ENCODE measurements around the gene PMM2. TPM values are rescaled to one million over a fixed set of nuclear protein-coding genes. Genes with fewer than 3 reads are reported as not detected.
A peak's percentile ranks its signal among the peaks of the same experiment; 100 is the strongest.

The PMM2 gene
- total and polyA plus RNA-seq, 2 experiments from 2014 or later, result 28.4 to 31.3 TPM

DNA sequence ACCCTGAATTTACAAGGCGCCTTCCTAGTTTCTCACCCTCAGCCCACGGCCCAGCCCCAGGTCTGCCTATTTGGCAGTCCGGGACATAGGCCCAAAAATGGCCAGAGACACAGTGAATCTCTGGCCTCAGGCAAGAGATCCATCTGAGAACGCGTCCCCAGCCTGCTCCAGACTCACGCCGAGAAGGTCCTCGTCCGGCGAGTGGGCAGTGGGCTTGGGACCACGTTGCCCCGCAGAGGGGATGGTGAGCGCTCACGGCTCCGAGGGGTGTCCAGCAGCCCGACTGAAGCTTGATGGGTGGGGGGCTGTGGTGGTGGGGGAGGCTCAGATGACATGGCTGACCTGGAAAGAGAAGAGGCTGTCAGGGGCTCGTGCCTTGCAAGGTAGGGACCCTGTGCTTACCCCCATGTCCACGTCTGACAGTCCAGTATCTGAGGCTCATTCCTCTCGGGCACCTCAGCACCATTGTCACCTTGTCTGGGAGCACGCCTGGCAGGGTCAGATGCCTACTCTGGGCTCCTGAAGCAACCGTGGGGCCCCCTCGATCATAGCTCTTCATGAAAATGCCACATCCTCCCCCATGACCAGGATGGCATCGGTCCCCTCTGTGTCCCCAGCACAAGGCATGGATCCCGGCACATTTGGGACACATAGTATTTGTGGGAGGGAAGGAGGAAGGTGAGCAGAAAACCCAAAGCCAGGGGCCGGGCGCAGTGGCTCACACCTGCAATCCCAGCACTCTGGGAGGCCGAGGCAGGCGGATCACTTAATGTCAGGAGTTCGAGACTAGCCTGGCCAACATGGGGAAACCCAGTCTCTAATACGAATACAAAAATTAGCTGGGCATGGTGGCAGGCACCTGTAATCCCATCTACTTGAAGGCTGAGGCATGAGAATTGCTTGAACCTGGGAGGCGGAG is 61.6 kb downstream of the PMM2 start:
- DNase-seq (ENCODE audit: low spot score), result no peak
- H3K9me3 ChIP-seq (ENCODE audit: low read depth), result no peaks in the 10 kb centered on the region
- peak overlapping the region; percentile 57 for H3K27ac ChIP-seq
- H3K9me2 ChIP-seq (replicated peaks; ENCODE audit: insufficient read depth), result no peaks in the 10 kb centered on the region
- no peak for TF ChIP-seq EZH2phosphoT487 (IDR thresholded peaks at IDR 0.05; ENCODE audit: low read depth, severe bottlenecking, unreplicated experiment)
- TF ChIP-seq EZH2 (IDR thresholded peaks at IDR 0.05; ENCODE audit: borderline replicate concordance), result no peak
- TF ChIP-seq, protein P1, sequence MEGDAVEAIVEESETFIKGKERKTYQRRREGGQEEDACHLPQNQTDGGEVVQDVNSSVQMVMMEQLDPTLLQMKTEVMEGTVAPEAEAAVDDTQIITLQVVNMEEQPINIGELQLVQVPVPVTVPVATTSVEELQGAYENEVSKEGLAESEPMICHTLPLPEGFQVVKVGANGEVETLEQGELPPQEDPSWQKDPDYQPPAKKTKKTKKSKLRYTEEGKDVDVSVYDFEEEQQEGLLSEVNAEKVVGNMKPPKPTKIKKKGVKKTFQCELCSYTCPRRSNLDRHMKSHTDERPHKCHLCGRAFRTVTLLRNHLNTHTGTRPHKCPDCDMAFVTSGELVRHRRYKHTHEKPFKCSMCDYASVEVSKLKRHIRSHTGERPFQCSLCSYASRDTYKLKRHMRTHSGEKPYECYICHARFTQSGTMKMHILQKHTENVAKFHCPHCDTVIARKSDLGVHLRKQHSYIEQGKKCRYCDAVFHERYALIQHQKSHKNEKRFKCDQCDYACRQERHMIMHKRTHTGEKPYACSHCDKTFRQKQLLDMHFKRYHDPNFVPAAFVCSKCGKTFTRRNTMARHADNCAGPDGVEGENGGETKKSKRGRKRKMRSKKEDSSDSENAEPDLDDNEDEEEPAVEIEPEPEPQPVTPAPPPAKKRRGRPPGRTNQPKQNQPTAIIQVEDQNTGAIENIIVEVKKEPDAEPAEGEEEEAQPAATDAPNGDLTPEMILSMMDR (IDR thresholded peaks at IDR 0.05; ENCODE audit: poor library complexity), result no peak
- H3K4me2 ChIP-seq, result peak overlapping the region; percentile 57
- no peaks in the 10 kb centered on the region for H3K27me3 ChIP-seq
- no peak overlapping the region for H2AFZ ChIP-seq
- no peaks in the 10 kb centered on the region for H3K36me3 ChIP-seq (replicated peaks; ENCODE audit: insufficient read depth, low read depth)
- H4K20me1 ChIP-seq (ENCODE audit: insufficient read depth, poor library complexity, severe bottlenecking), result peaks cover 30% of the 10 kb centered on the region
- peaks cover 44% of the 10 kb centered on the region for H3K4me1 ChIP-seq (ENCODE audit: insufficient read depth)
- no peak overlapping the region for H3K4me3 ChIP-seq
- WGBS (ENCODE audit: low lambda C conversion rate, missing lambda C conversion rate), result 93% methylated on average over 31 of the region's 31 CpGs
- H3K79me2 ChIP-seq, result peaks cover 58% of the 10 kb centered on the region

DNA sequence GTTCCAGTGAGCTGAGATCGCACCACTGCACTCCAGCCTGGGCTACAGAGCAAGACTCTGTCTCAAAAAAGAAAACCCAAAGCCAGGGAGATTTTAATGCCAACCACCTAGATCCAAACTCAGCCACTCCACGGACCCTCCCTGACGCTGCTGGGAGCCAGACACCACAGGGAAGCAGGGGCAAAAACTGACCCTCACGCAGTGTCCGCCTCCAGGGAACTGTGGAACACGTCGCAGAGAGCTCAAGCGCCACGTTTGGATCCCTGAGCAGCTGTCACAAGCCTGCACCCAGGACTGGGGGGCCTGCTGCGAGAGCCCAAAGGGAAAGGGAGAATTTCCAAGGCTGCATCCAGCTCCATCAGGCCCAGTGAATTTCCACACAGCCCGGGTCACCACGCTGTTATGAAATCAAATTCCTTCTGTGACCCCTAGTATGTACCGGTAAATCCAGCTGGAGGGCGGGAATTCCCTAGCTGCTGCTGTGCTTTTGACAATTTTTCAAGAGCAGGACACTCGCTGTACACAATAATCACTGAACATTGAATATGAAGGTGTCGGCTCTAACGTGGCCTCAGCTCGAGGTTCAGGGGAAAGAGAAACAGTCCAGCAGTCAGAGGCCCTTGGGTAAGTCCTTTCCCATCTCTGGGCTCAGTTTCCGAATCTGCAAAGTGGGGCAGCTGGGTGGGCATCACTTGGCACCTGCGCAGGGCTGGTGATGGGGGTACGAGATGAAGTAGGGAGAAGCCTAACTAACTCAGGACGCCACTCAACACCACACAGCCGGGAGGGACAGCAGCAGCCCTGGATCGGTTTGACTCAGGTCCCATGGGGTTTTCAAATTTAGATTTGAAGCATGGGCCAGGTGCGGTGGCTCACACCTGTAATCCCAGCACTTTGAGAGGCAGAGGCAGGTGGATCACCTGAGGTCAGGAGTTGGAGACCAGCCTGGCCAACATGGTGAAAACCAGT is 62.6 kb downstream of the PMM2 start:
- H3K4me3 ChIP-seq, result no peak overlapping the region
- no peaks in the 10 kb centered on the region for H3K9me2 ChIP-seq (replicated peaks; ENCODE audit: insufficient read depth)
- H3K9me3 ChIP-seq (ENCODE audit: low read depth), result no peaks in the 10 kb centered on the region
- no peak overlapping the region for H2AFZ ChIP-seq
- H3K4me2 ChIP-seq, result peak overlapping the region; percentile 57
- no peaks in the 10 kb centered on the region for H3K36me3 ChIP-seq (replicated peaks; ENCODE audit: insufficient read depth, low read depth)
- 68% methylated on average over 25 of the region's 25 CpGs for WGBS (ENCODE audit: low lambda C conversion rate, missing lambda C conversion rate)
- H3K27ac ChIP-seq, result peak overlapping the region; percentile 57
- H3K27me3 ChIP-seq, result no peaks in the 10 kb centered on the region
- H3K79me2 ChIP-seq, result peaks cover 68% of the 10 kb centered on the region
- peaks cover 37% of the 10 kb centered on the region for H4K20me1 ChIP-seq (ENCODE audit: insufficient read depth, poor library complexity, severe bottlenecking)
- DNase-seq (ENCODE audit: low spot score), result peak; percentile 73
- TF ChIP-seq EZH2phosphoT487 (IDR thresholded peaks at IDR 0.05; ENCODE audit: low read depth, severe bottlenecking, unreplicated experiment) (no peak), EZH2 (IDR thresholded peaks at IDR 0.05; ENCODE audit: borderline replicate concordance) (no peak)
- TF ChIP-seq, protein P1 (IDR thresholded peaks at IDR 0.05; ENCODE audit: poor library complexity), result no peak
- H3K4me1 ChIP-seq (ENCODE audit: insufficient read depth), result peaks cover 53% of the 10 kb centered on the region

DNA sequence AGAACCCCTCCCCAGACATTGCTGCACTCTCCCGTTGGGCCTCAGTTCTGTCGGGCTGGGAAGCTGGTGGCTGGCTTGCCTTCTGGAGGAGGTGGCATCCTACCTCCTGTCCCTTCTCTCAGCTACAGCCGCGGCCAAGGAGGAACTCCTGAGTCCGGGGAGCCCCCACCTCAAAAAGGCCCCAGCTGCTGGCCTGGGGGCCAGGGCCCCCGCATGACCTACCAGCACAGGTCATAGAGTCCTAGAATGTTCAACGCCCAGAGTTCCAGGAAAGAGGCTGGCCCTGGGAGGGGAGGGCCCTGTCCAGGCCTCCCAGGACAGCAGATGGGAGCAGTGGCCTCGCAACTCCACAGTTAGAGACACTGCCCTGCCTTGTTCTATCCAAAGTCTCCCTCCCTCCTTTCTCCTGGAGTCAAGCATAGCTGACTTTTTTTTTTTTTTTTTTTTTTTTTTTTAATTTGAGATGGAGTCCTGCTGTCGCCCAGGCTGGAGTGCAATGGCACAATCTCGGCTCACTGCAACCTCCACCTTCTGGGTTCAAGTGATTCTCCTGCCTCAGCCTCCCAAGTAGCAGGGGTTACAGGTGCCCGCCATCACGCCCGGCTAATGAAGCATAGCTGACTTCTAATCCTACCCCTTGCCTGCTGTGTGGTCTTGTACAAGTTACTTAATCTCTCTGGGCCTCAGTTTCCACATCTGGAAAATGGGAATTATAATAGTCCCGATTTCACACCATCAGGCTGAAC is 64.1 kb downstream of the PMM2 start:
- H3K4me1 ChIP-seq (ENCODE audit: insufficient read depth), result peaks cover 66% of the 10 kb centered on the region
- WGBS (ENCODE audit: low lambda C conversion rate, missing lambda C conversion rate), result 91% methylated on average over 14 of the region's 14 CpGs
- peaks cover 47% of the 10 kb centered on the region for H4K20me1 ChIP-seq (ENCODE audit: insufficient read depth, poor library complexity, severe bottlenecking)
- H3K4me3 ChIP-seq, result no peak overlapping the region
- no peak overlapping the region for H3K4me2 ChIP-seq
- peaks cover 83% of the 10 kb centered on the region for H3K79me2 ChIP-seq
- H3K27me3 ChIP-seq, result no peaks in the 10 kb centered on the region
- peak overlapping the region; percentile 93 for H3K27ac ChIP-seq
- no peaks in the 10 kb centered on the region for H3K9me2 ChIP-seq (replicated peaks; ENCODE audit: insufficient read depth)
- H3K9me3 ChIP-seq (ENCODE audit: low read depth), result no peaks in the 10 kb centered on the region
- no peak for TF ChIP-seq EZH2 (IDR thresholded peaks at IDR 0.05; ENCODE audit: borderline replicate concordance)
- TF ChIP-seq EZH2phosphoT487 (IDR thresholded peaks at IDR 0.05; ENCODE audit: low read depth, severe bottlenecking, unreplicated experiment), result no peak
- TF ChIP-seq, protein P1 (IDR thresholded peaks at IDR 0.05; ENCODE audit: poor library complexity), result no peak
- H2AFZ ChIP-seq, result no peak overlapping the region
- H3K36me3 ChIP-seq (replicated peaks; ENCODE audit: insufficient read depth, low read depth), result no peaks in the 10 kb centered on the region
- DNase-seq (ENCODE audit: low spot score), result peak; percentile 44

All from hepatocyte (in vitro differentiated cells).